Naive thymus-derived CD4-positive, alpha-beta T cell (primary cell): ENCODE results near the gene BEND3. TPM values are rescaled to one million over a fixed set of nuclear protein-coding genes. Genes with fewer than 3 reads are reported as not detected.
"Not testable (repeated sequence)": the region's sequence is repeated elsewhere in the genome, so short reads cannot be mapped to it uniquely, and the experiment has no call there.

Experiments
- ATAC-seq: fragments of 150-1000 bp; cut with Tn5 transposase; 2 replicates; pipeline ENCODE4 v1.10.0; 2021; ENCODE audit warnings: mild to moderate bottlenecking, moderate library complexity
- CTCF ChIA-PET: fragments of 350-600 bp; sonication (Branson Sonifier 250); formaldehyde crosslinking; loops from one replicate; lab custom pipeline; 2021; ENCODE audit warnings: antibody characterized with exemption; lab: Charles Lee
- POLR2A ChIA-PET: fragments of 350-600 bp; sonication (Branson Sonifier 250); formaldehyde crosslinking; loops from one replicate; lab custom pipeline; 2021; ENCODE audit warnings: antibody characterized with exemption, inconsistent platforms; lab: Charles Lee
- DNase-seq, 9 donors: peaks; one replicate each; pipeline versions ENCODE4 v3.0.0 to v3.0.0-alpha.2; 2020 to 2022; ENCODE audit warnings: mixed read lengths in 1 of 9
- H3K27ac ChIP-seq: one replicate; pipeline ENCODE4 v1.7.0; 2013; ENCODE audit warnings: mild to moderate bottlenecking, low read depth, low read length, moderate library complexity
- H3K27me3 ChIP-seq, 2 donors: one replicate each; pipeline ENCODE4 v1.7.0; 2013; ENCODE audit warnings: low read length in 2 of 2, mild to moderate bottlenecking in 2 of 2, moderate library complexity in 2 of 2; ENCODE audit not compliant: control insufficient read depth in 2 of 2, insufficient read depth in 2 of 2
- H3K36me3 ChIP-seq, 3 experiments: 1 replicate in 2 of 3; 2 replicates in 1 of 3; pipeline ENCODE4 v1.7.0; 2013; ENCODE audit warnings: low read length in 3 of 3, mild to moderate bottlenecking in 3 of 3, moderate library complexity in 1 of 3; ENCODE audit not compliant: insufficient read depth in 3 of 3, control insufficient read depth in 2 of 3
- H3K4me1 ChIP-seq, 2 donors: one replicate each; pipeline ENCODE4 v1.7.0; 2013; ENCODE audit warnings: low read length in 2 of 2, mild to moderate bottlenecking in 2 of 2, moderate library complexity in 1 of 2; ENCODE audit not compliant: control insufficient read depth in 2 of 2, insufficient read depth in 2 of 2
- H3K4me3 ChIP-seq: 2 replicates; pipeline ENCODE4 v1.7.0; 2013; ENCODE audit warnings: mild to moderate bottlenecking, low read length
- H3K9me3 ChIP-seq, 3 experiments: 1 replicate in 2 of 3; 2 replicates in 1 of 3; pipeline ENCODE4 v1.7.0; 2013; ENCODE audit warnings: low read length in 3 of 3; ENCODE audit not compliant: control insufficient read depth in 2 of 3
- H3K27ac Mint-ChIP-seq, 9 donors: one replicate each; pipeline ENCODE4 v1.8.0; 2020 to 2022; ENCODE audit warnings: mixed read lengths in 9 of 9, mild to moderate bottlenecking in 8 of 9, moderate library complexity in 5 of 9, inconsistent platforms in 2 of 9
- H3K27me3 Mint-ChIP-seq, 5 donors: one replicate each; pipeline ENCODE4 v1.8.0; 2021 to 2022; ENCODE audit warnings: mixed read lengths in 5 of 5, mild to moderate bottlenecking in 1 of 5
- H3K36me3 Mint-ChIP-seq, 5 donors: one replicate each; pipeline ENCODE4 v1.8.0; 2020 to 2022; ENCODE audit warnings: mixed read lengths in 5 of 5, mild to moderate bottlenecking in 3 of 5, inconsistent platforms in 1 of 5
- H3K4me1 Mint-ChIP-seq, 7 donors: one replicate each; pipeline ENCODE4 v1.8.0; 2020 to 2022; ENCODE audit warnings: mixed read lengths in 7 of 7, mild to moderate bottlenecking in 3 of 7, inconsistent platforms in 1 of 7
- H3K4me3 Mint-ChIP-seq, 10 donors: one replicate each; pipeline ENCODE4 v1.8.0; 2020 to 2022; ENCODE audit warnings: mild to moderate bottlenecking in 10 of 10, mixed read lengths in 10 of 10, moderate library complexity in 6 of 10, inconsistent platforms in 2 of 10
- H3K9me3 Mint-ChIP-seq, 11 donors: one replicate each; pipeline ENCODE4 v1.8.0; 2020 to 2022; ENCODE audit warnings: mixed read lengths in 11 of 11, mild to moderate bottlenecking in 4 of 11, inconsistent platforms in 1 of 11, moderate library complexity in 1 of 11
- intact Hi-C, 2 donors: fragments of 100-400 bp; cut with micrococcal nuclease; formaldehyde crosslinking; loops; one replicate each; pipeline ENCODE4 v1.15.1; 2023
- polyA plus RNA-seq, 2 donors: library from polyadenylated mRNA; unstranded; fragments of 300-500 nt; fragmentation: Illumina TruSeq; gene quantifications; one replicate each; pipeline ENCODE4 v1.2.3, GENCODE V29; 2021
- total RNA-seq, 6 experiments: library from RNA in 5 of 6; stranded (reverse) in 5 of 6; gene quantifications; 1 replicate in 5 of 6; 2 replicates in 1 of 6; pipeline ENCODE4 v1.2.3 and lab custom pipeline; 2021 to 2026

BEND3 gene
- total RNA-seq, result 1 to 10 TPM; 1.1 to 4.1 (median 1.4) TPM
- polyA plus RNA-seq, result under 1 TPM; 0.34 to 0.62 TPM
- total RNA-seq (lab: John Stamatoyannopoulos, UW), result 3.4 reads per million, percentile 18 among the genes with 10 or more reads in this experiment

- POLR2A ChIA-PET, result interaction anchor here (0.5 kb wide), 1 partner anchor 837 kb away, joined by 3 read pairs; no protein-coding TSS in a partner anchor
- H3K27ac Mint-ChIP-seq, result peak within 1 kb of the TSS in 3 of 9 donors; percentile 24 to 73 (median 63)
- H3K36me3 Mint-ChIP-seq, result no peaks in the 10 kb centered on the region
- ATAC-seq (peak; percentile 38), DNase-seq (peak; percentile 4 to 58 (median 35))
- no peaks in the 10 kb centered on the region for H3K9me3 ChIP-seq
- CTCF ChIA-PET, result interaction anchor here (0.7 to 1.0 kb wide), 2 partner anchors 11 to 85 kb away, joined by 3 read pairs; no protein-coding TSS in a partner anchor
- intact Hi-C loops, result loop anchor here (1.0 to 10.0 kb wide), 13 partner anchors 54 to 1150 kb away; partner anchors contain the start of genes MTRES1 (in 2 of the 2), ATG5 (in 1 of the 2), PDSS2 (in 1 of the 2) and QRSL1 (in 1 of the 2)
- peak within 1 kb of the TSS; percentile 63 for H3K4me3 ChIP-seq
- peaks cover 14% of the 10 kb centered on the region in 2 donors for H3K4me1 ChIP-seq
- peaks cover 0 to 2% (median 0%) of the 10 kb centered on the region in 11 donors for H3K9me3 Mint-ChIP-seq
- peak within 1 kb of the TSS; percentile 78 to 90 (median 86) for H3K4me3 Mint-ChIP-seq
- peaks cover 0 to 22% (median 7%) of the 10 kb centered on the region in 5 donors for H3K27me3 Mint-ChIP-seq
- H3K4me1 Mint-ChIP-seq, result peaks cover 8 to 21% (median 18%) of the 10 kb centered on the region in 7 donors
- H3K36me3 ChIP-seq, result no peaks in the 10 kb centered on the region
- H3K27ac ChIP-seq, result no peak within 1 kb of the TSS
- no peaks in the 10 kb centered on the region for H3K27me3 ChIP-seq
Measured at GRCh38 chr6:107114926-107115694, at the start of gene BEND3. BEND3 (minus strand) TSS chr6:107115515; CDS start chr6:107099285, 16,230 bp downstream.

- ATAC-seq, DNase-seq, H3K27me3 Mint-ChIP-seq, POLR2A ChIA-PET, H3K27ac Mint-ChIP-seq, H3K27ac ChIP-seq, H3K4me3 ChIP-seq, intact Hi-C loops, H3K4me1 ChIP-seq, H3K9me3 ChIP-seq, H3K27me3 ChIP-seq, H3K4me3 Mint-ChIP-seq, H3K36me3 ChIP-seq, H3K4me1 Mint-ChIP-seq, CTCF ChIA-PET, H3K9me3 Mint-ChIP-seq: not testable (repeated sequence)
- peaks cover 0 to 19% (median 0%) of the 10 kb centered on the region in 5 donors for H3K36me3 Mint-ChIP-seq
Measured at GRCh38 chr6:107164299-107164698, 49.0 kb upstream of the BEND3 start.

GRCh38 chr6:107161521-107161920, 46.2 kb upstream of the BEND3 start:
- no peaks in the 10 kb centered on the region for H3K4me1 ChIP-seq
- no peak overlapping the region for H3K27ac ChIP-seq
- no peaks in the 10 kb centered on the region for H3K4me1 Mint-ChIP-seq
- no peaks in the 10 kb centered on the region for H3K36me3 ChIP-seq
- POLR2A ChIA-PET, result no interaction called here
- DNase-seq (no peak), ATAC-seq (no peak)
- no peak overlapping the region for H3K4me3 Mint-ChIP-seq
- no peak overlapping the region for H3K4me3 ChIP-seq
- intact Hi-C loops, result no loop called here
- H3K9me3 ChIP-seq, result no peaks in the 10 kb centered on the region
- CTCF ChIA-PET, result no interaction called here
- no peak overlapping the region for H3K27ac Mint-ChIP-seq
- H3K36me3 Mint-ChIP-seq, result peaks cover 0 to 15% (median 0%) of the 10 kb centered on the region in 5 donors
- no peaks in the 10 kb centered on the region for H3K27me3 ChIP-seq
- H3K9me3 Mint-ChIP-seq, result no peaks in the 10 kb centered on the region
- H3K27me3 Mint-ChIP-seq, result no peaks in the 10 kb centered on the region

- H3K36me3 Mint-ChIP-seq, result peaks cover 0 to 25% (median 4%) of the 10 kb centered on the region in 5 donors
- H3K36me3 ChIP-seq, result no peaks in the 10 kb centered on the region
- DNase-seq (no peak), ATAC-seq (no peak)
- no peaks in the 10 kb centered on the region for H3K9me3 Mint-ChIP-seq
- POLR2A ChIA-PET, result no interaction called here
- no peak overlapping the region for H3K4me3 ChIP-seq
- no peak overlapping the region for H3K4me3 Mint-ChIP-seq
- no peaks in the 10 kb centered on the region for H3K27me3 ChIP-seq
- H3K4me1 Mint-ChIP-seq, result no peaks in the 10 kb centered on the region
- no peaks in the 10 kb centered on the region for H3K27me3 Mint-ChIP-seq
- CTCF ChIA-PET, result no interaction called here
- no peak overlapping the region for H3K27ac Mint-ChIP-seq
- H3K27ac ChIP-seq, result no peak overlapping the region
- H3K9me3 ChIP-seq, result no peaks in the 10 kb centered on the region
- no peaks in the 10 kb centered on the region for H3K4me1 ChIP-seq
- intact Hi-C loops, result no loop called here
Measured at GRCh38 chr6:107156617-107157016, 41.3 kb upstream of the BEND3 start.

GRCh38 chr6:107154801-107155160, 39.5 kb upstream of the BEND3 start:
- intact Hi-C loops, result no loop called here
- Mint-ChIP-seq H3K27ac (no peak overlapping the region), H3K9me3 (no peaks in the 10 kb centered on the region), H3K27me3 (no peaks in the 10 kb centered on the region), H3K4me3 (no peak overlapping the region), H3K36me3 (peaks cover 0 to 27% (median 8%) of the 10 kb centered on the region in 5 donors), H3K4me1 (no peaks in the 10 kb centered on the region)
- Histone ChIP-seq H3K4me1 (no peaks in the 10 kb centered on the region), H3K27me3 (no peaks in the 10 kb centered on the region), H3K36me3 (no peaks in the 10 kb centered on the region), H3K27ac (no peak overlapping the region), H3K9me3 (no peaks in the 10 kb centered on the region), H3K4me3 (no peak overlapping the region)
- ATAC-seq (no peak), DNase-seq (no peak)
- CTCF ChIA-PET, result interaction anchor here (0.6 to 0.7 kb wide), 2 partner anchors 823 to 891 kb away, joined by 3 to 6 read pairs; no protein-coding TSS in a partner anchor
- POLR2A ChIA-PET, result no interaction called here

GRCh38 chr6:107154131-107154800, 39.0 kb upstream of the BEND3 start:
- Histone ChIP-seq H3K36me3 (no peaks in the 10 kb centered on the region), H3K27me3 (no peaks in the 10 kb centered on the region), H3K9me3 (no peaks in the 10 kb centered on the region), H3K4me3 (no peak overlapping the region), H3K4me1 (no peaks in the 10 kb centered on the region), H3K27ac (no peak overlapping the region)
- Mint-ChIP-seq H3K27me3 (no peaks in the 10 kb centered on the region), H3K36me3 (peaks cover 0 to 29% (median 8%) of the 10 kb centered on the region in 5 donors), H3K27ac (no peak overlapping the region), H3K4me1 (no peaks in the 10 kb centered on the region), H3K9me3 (no peaks in the 10 kb centered on the region), H3K4me3 (no peak overlapping the region)
- POLR2A ChIA-PET, result no interaction called here
- intact Hi-C loops, result no loop called here
- CTCF ChIA-PET, result interaction anchor here (0.6 to 0.7 kb wide), 2 partner anchors 823 to 891 kb away, joined by 3 to 6 read pairs; no protein-coding TSS in a partner anchor
- ATAC-seq, result no peak
- DNase-seq, result no peak
